Superior temporal gyrus (tissue), 1 donor: Measurements from ENCODE around the gene MAGI1.

Experiments used
- DNase-seq: peaks from one replicate; pipeline ENCODE4 v3.0.0-alpha.2; 2016; ENCODE audit errors: extremely low spot score

The MAGI1 gene

GRCh38 chr3:65595222-65596028 lies 443.3 kb downstream of the MAGI1 start:
- peak; percentile 69 for DNase-seq

GRCh38 chr3:65593780-65594752 lies 444.7 kb downstream of the MAGI1 start:
- peak; percentile 75 for DNase-seq

- DNase-seq, result no peak
These were observed 447.4 kb downstream of the MAGI1 start for GRCh38 chr3:65591313-65591712.

GRCh38 chr3:65588884-65589283 lies 449.8 kb downstream of the MAGI1 start:
- no peak for DNase-seq

- DNase-seq, result no peak
These were observed 450.9 kb downstream of the MAGI1 start for GRCh38 chr3:65587650-65588439.

- DNase-seq, result no peak
These were observed 453.8 kb downstream of the MAGI1 start for GRCh38 chr3:65584913-65585312.

- DNase-seq, result no peak
These were observed 454.7 kb downstream of the MAGI1 start for GRCh38 chr3:65584002-65584401.

GRCh38 chr3:65583188-65583587 lies 455.5 kb downstream of the MAGI1 start:
- no peak for DNase-seq

GRCh38 chr3:65582012-65582717 lies 456.6 kb downstream of the MAGI1 start:
- no peak for DNase-seq

- no peak for DNase-seq
These were observed 457.4 kb downstream of the MAGI1 start for GRCh38 chr3:65581313-65581712.

GRCh38 chr3:65578861-65579260 lies 459.9 kb downstream of the MAGI1 start:
- no peak for DNase-seq

GRCh38 chr3:65577843-65578430 lies 460.8 kb downstream of the MAGI1 start:
- DNase-seq, result peak; percentile 46

GRCh38 chr3:65576966-65577365 lies 461.8 kb downstream of the MAGI1 start:
- no peak for DNase-seq

GRCh38 chr3:65576228-65576627 lies 462.5 kb downstream of the MAGI1 start:
- DNase-seq, result no peak

GRCh38 chr3:65575376-65575840 lies 463.3 kb downstream of the MAGI1 start:
- no peak for DNase-seq

GRCh38 chr3:65573548-65574116 lies 465.1 kb downstream of the MAGI1 start:
- DNase-seq, result no peak

- no peak for DNase-seq
These were observed 466.4 kb downstream of the MAGI1 start for GRCh38 chr3:65572175-65572777.

GRCh38 chr3:65569845-65570405 lies 468.8 kb downstream of the MAGI1 start:
- DNase-seq, result no peak

GRCh38 chr3:65569129-65569528 lies 469.6 kb downstream of the MAGI1 start:
- DNase-seq, result no peak

- no peak for DNase-seq
These were observed 470.2 kb downstream of the MAGI1 start for GRCh38 chr3:65568497-65568896.
